GM18951 (cell line): Measurements from ENCODE around the gene NDUFA6.

Source experiments
- POLR2A ChIP-seq: IDR thresholded peaks from 4 replicates; pipeline ENCODE4 v1.6.1; 2011; ENCODE audit warnings: mild to moderate bottlenecking; ENCODE audit not compliant: insufficient read length, insufficient read depth; ENCODE audit errors: extremely low read depth
- in situ Hi-C: fragments of 300-500 bp; cut with MboI; formaldehyde crosslinking; loops from one replicate; pipeline ENCODE4 v1.12.0; 2022; ENCODE audit warnings: low sequenced_read_pairs, mixed read lengths, inconsistent platforms; ENCODE audit not compliant: unreplicated experiment

Gene NDUFA6

GRCh38 chr22:42070517-42071422, 19.8 kb downstream of the NDUFA6 start, which contains the start of gene NAGA:
Gene NAGA, minus strand, starts transcription at chr22:42070812. Its CDS starts 515 bp downstream, at chr22:42070297.
- TF ChIP-seq POLR2A = peak; percentile 79
- in situ Hi-C loops = no loop called here

GRCh38 chr22:42069801-42070516, 20.6 kb downstream of the NDUFA6 start:
- no peak for TF ChIP-seq POLR2A
- in situ Hi-C loops = no loop called here

- in situ Hi-C loops = no loop called here
- no peak for TF ChIP-seq POLR2A
Observed at GRCh38 chr22:42068291-42068690, 22.3 kb downstream of the NDUFA6 start.

DNA sequence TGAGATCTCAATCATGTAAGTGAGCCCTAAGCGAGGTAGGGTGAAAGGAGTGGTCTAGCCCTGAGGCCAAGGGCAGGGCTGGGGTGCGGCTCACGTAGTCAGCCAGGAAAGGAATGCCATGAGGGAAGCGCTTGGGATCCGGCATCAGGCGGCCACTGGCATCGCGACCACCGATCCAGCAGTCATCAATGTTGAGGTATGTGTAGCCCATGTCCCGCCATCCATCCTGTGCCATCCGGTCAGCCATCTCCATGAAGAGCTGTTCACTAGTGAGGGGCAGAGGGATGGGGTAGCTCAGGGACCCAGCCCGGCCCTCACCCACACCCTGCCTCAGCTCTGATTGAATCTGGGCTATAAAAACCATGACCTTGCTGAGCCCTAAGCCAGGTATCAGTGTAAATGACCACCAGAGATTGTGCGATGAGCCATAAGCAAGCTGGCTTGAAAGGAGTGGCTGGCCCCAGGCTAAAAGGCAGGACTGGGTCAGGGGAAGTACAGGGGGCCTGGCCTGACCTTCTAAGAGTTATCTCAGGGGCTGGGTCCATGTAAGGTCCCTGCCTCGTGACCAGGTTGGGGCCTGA, 22.8 kb downstream of the NDUFA6 start:
- in situ Hi-C loops = no loop called here
- TF ChIP-seq POLR2A = no peak

DNA sequence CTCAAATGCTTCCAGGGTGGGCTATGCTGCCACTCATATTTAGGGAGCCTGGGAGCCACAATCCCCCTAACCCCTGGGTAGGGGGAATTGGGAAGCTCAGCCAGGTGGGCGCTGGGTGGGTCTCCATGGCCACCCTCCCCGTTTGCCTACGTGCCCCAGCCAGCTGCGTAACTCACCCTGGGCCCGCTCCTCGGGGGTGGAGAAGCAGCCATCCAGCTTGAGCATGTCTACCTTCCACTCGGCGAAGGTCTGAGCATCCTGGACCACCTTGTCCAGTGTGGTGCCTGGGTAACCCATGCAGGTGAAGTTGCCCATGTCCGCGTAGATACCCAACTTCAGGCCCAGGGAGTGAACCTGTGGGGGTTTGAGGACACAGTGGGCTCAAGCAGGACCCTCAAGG, 23.6 kb downstream of the NDUFA6 start:
- in situ Hi-C loops = no loop called here
- TF ChIP-seq POLR2A = no peak

DNA sequence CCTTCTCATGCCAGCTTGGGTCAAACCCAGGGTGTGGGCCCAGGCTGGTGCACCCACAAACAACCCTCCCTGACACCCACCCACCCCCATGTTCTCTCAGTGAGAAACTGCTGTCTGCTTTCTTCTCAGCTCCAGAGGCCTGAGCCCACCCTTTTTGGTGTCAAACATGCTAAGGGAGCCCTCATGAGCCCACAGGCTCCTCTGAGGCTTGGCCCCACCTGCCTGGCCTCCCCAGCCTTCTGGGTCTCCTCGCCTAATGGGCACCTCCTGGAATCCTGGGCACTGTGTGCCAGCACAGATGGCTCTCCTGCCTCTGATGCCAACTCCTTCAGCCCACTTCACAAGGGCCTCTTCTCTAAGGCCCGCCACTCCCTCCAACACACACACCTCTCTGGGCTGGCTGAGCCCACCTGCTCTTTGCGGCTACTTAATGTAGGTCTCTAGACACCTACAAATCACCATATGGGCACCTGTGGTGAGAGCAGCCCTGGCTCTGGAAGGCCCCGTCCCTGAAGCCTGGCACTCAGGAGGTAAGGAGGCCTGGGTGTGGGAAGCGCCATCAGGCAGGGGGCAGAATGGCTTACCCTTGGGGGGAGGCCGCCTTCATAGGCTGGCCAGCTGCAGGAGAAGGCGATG, 24.3 kb downstream of the NDUFA6 start:
- in situ Hi-C loops = no loop called here
- TF ChIP-seq POLR2A = no peak

GRCh38 chr22:42065438-42066125, 25.0 kb downstream of the NDUFA6 start:
- TF ChIP-seq POLR2A = no peak
- in situ Hi-C loops = no loop called here

GRCh38 chr22:42064629-42065028, 25.9 kb downstream of the NDUFA6 start:
- no peak for TF ChIP-seq POLR2A
- in situ Hi-C loops = no loop called here

DNA sequence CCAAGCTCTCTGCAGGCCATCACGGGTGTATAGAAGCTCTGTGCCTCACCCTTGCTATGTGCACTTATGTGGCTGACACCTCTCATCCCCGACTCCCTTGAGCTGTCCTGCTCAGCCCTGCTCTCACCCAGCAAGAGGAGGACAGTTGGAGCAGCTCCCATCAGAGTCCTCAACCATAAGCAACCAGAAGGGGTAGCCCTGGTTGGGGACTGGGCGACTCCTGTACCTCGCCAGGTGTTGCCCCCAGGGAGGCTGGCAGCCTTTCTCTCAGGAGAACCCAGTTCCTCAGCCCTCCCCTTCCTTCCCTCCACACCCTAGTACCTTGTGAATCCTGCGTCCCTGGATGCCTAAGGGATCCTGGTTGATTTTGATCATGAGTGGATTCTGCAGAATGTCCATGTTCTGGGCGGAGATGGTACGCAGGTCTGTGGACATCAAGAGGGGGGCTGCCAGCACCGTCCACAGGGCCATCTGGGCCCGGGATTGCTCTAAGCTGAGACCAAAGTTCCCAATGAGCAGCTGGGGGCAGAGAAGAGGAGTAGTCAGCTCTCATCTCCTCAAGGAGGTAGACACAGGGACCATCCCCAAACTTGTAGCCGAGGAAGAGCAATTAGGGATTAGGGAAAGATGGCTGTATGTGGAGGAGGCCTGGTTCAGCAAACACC, 27.9 kb downstream of the NDUFA6 start:
- no peak for TF ChIP-seq POLR2A
- in situ Hi-C loops = no loop called here

GRCh38 chr22:42061041-42061440, 29.5 kb downstream of the NDUFA6 start:
- TF ChIP-seq POLR2A = no peak
- in situ Hi-C loops = no loop called here

GRCh38 chr22:42060489-42060888, 30.1 kb downstream of the NDUFA6 start:
- in situ Hi-C loops = no loop called here
- no peak for TF ChIP-seq POLR2A
